GM18520 (cell line): ENCODE measurements around the gene RNF225.
"Not testable (repeated sequence)": the region's sequence is repeated elsewhere in the genome, so short reads cannot be mapped to it uniquely, and the experiment has no call there.

Experiments used
- ATAC-seq: cut with Tn5 transposase; IDR thresholded peaks from one replicate; pipeline ENCODE4 v1.9.1; 2021; ENCODE audit not compliant: unreplicated experiment

The RNF225 gene

GRCh38 chr19:58361900-58362271, 33.6 kb upstream of the RNF225 start:
- peak; percentile 3 for ATAC-seq

- peak; percentile 89 for ATAC-seq
Observed at GRCh38 chr19:58362272-58362994, 33.0 kb upstream of the RNF225 start, which contains the start of gene ZNF497. ZNF497 (minus strand) TSS chr19:58362751; CDS start chr19:58357635, 5,116 bp downstream.

- no peak for ATAC-seq
Observed at GRCh38 chr19:58364146-58364545, 31.3 kb upstream of the RNF225 start.

GRCh38 chr19:58366585-58367430, 28.6 kb upstream of the RNF225 start:
- ATAC-seq, result no peak

GRCh38 chr19:58367698-58368454, 27.6 kb upstream of the RNF225 start:
- ATAC-seq, result no peak

GRCh38 chr19:58368561-58369360, 26.7 kb upstream of the RNF225 start:
- ATAC-seq, result no peak

GRCh38 chr19:58372311-58373133, 22.9 kb upstream of the RNF225 start:
- no peak for ATAC-seq

- no peak for ATAC-seq
Observed at GRCh38 chr19:58374200-58374599, 21.3 kb upstream of the RNF225 start.

GRCh38 chr19:58376724-58377123, 18.7 kb upstream of the RNF225 start:
- not testable (repeated sequence) for ATAC-seq

- ATAC-seq, result no peak
Observed at GRCh38 chr19:58379246-58379645, 16.2 kb upstream of the RNF225 start.

- ATAC-seq, result no peak
Observed at GRCh38 chr19:58380037-58380661, 15.3 kb upstream of the RNF225 start.

GRCh38 chr19:58380662-58381459, 14.6 kb upstream of the RNF225 start, which contains the start of gene ZNF837:
ZNF837 (minus strand) TSS chr19:58381030; CDS start chr19:58369332, 11,698 bp downstream.
- peak; percentile 75 for ATAC-seq

GRCh38 chr19:58381460-58382212, 13.8 kb upstream of the RNF225 start:
- ATAC-seq, result no peak

- no peak for ATAC-seq
Observed at GRCh38 chr19:58382997-58383603, 12.4 kb upstream of the RNF225 start.

- no peak for ATAC-seq
Observed at GRCh38 chr19:58385313-58385890, 10.1 kb upstream of the RNF225 start.

- ATAC-seq, result no peak
Observed at GRCh38 chr19:58385891-58386575, 9.4 kb upstream of the RNF225 start.
